HG03378 (cell line): ENCODE results near the gene KRT80.

Source experiments
- ATAC-seq: cut with Tn5 transposase; IDR thresholded peaks from one replicate; pipeline ENCODE4 v1.9.1; 2021; ENCODE audit warnings: mild to moderate bottlenecking, moderate library complexity; ENCODE audit not compliant: unreplicated experiment

KRT80 gene

DNA sequence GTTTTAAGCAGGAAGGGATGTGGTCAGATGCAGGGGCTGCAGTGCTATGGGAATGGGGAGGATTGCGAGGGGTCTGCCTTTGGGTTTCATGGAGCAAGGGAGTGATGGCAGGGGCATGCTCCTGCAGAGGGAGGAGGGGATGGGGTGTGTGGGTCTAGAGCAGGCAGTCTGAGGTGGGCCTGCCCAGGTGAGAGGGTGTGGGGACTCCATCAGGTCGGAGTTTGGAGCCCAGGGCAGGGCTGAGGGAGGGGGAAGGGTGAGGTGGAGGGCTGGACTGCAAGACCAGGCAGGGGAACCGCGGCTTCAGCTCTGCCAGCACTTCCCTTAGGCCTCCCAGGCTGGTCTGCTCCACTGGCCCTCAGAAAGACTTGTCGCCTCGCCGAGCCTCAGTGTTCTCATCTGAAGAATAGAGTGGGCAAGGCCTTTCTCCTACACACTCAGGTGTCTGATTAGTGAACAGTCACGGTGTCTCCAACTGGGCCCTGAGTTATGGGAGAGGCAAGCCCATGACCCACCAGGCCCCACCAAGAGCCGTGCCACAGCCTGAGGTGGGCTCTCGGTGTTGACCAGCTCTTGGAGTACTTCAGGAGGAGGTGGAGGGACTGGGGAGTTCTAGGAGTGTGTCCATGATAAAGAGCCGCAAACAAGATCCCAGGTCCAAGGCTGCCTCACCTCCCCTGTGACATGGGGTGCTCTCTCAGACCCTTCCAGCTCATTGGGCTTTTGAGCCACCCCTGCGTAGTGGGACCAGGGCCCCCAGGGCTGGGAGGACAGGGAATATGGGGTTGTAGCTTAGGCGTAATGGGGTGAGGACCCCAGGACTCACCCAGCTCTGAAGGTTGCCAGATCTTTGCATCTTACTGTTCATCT, 20.1 kb upstream of the KRT80 start:
- ATAC-seq: no peak

DNA sequence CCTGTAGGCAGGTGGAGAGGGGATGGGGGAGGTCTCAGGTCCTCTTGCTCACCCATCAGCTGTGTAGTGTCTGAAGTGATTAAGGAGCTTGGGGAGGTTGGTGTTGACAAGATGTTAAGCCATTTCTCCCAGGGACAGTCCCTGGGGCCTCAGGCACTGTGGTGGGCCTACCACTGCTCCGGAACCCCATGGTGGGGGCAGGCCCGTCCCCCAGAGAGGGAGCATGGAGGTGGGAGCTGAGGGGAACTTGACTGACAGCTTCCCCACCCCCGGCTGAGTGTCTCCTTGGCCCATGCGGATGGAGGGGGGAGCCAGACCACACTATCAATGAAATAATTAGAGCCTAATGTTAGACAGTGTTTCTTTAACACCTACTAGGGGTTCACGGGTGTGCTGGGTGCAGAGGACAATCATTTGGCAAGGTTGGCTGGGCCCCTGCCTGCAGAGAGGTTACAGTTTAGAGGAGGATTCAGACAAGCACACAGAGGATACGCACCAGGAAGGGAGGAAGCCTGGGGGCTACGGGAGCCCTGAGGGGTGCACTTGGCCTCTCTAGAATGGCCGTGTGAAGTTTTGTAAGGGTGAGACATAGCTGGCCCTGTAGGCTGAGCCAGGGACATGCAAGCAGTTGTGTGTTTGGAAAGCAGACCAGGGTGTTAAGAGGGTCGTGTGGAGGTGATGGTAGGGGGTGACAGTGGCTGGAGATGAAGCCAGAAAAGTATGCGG, 19.3 kb upstream of the KRT80 start:
- ATAC-seq: no peak

DNA sequence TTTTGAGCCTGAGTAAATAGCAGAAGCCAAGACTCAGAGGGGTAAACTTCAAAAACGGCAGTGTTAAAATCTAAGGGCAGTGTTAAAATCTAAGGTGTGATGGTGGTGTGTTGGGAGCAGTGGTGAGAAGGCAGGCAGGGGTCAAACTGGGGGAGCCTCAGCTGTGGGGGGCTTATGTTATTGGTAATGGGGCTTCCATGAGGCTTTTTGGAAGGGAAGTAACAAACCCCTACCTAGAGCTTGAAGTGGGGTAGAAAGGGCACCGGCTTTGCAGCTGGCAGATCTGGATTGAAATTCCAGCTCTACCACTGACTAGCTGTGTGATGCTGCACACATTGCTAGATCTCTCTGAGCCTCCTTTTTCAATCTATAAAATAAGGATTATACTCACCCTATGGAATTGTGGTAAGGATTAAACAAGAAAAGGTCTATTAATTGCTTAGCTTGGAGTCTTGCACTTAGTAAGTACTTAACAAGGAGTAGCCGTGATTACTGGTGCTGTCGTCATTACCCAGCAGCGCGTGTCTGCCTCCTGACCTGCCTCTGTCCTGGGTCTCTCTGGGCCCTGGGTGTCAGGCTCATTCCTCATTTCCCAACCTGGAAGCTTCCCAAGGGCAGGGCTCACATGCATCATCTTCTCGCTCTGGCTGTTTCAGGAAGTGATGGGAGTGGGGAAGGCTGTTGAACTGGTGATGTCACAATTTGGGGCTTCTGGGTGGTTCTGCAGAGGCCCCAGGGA, 18.5 kb upstream of the KRT80 start:
- ATAC-seq: no peak

DNA sequence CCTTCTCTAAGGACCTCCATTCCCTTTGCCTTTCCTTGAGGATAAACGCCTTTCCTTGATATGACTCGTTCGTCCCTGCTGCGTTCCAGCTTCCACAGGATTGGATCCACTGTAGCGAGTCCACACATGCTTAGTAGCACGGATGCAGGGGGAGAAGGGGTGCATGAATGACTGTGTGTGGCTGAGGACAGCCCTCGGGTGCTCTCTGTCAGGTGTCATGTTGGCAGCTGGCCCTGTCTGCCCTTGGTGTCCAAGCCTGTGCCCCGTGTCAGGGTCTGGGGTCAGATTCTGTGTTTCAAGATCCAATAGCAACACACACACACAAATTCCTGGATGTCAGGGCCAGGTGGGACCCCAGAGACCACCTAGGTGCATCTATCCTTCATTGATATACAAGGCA, 17.5 kb upstream of the KRT80 start:
- ATAC-seq: no peak

GRCh38 chr12:52208424-52209165, 16.8 kb upstream of the KRT80 start:
- ATAC-seq: no peak

GRCh38 chr12:52207895-52208294, 16.1 kb upstream of the KRT80 start:
- no peak for ATAC-seq

- no peak for ATAC-seq
These were observed 15.3 kb upstream of the KRT80 start for GRCh38 chr12:52207106-52207505.

DNA sequence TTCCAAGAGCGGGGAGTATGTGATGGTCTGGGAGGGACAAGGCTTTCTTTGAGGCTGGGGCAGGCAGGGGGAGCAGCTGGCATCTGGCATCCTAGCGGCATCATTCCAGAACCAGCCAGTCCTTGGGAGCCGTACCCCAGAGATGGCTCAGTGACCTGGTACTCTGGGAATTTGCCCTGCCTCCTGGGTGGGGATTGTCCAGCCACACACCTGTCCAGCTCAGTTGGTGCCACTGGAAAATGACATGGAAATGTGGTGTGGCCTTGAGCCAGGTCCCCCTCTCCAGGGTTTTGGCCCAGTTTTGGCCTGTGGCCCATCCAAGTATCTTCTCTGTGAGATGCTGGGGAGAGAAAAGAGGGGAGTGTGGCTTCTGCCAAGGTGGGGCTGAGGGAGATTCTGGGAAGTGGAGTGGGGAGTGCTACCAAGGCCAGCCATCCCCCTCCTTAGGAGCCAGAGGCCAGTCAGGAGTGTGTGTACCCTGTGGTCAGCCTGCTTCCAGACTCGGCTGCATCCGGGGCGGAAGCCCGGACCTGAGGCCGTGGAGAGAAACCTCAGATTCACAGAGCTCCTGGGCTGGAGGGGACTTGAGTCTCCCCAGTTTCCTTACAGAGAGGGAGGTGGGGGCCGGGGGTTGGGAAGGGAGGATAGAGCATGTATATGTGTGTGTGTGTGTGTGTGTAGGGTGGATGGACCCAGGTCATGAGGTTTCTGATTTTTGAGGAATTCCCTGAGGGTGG, 14.7 kb upstream of the KRT80 start:
- no peak for ATAC-seq

- no peak for ATAC-seq
These were observed 13.9 kb upstream of the KRT80 start for GRCh38 chr12:52205612-52206303.

DNA sequence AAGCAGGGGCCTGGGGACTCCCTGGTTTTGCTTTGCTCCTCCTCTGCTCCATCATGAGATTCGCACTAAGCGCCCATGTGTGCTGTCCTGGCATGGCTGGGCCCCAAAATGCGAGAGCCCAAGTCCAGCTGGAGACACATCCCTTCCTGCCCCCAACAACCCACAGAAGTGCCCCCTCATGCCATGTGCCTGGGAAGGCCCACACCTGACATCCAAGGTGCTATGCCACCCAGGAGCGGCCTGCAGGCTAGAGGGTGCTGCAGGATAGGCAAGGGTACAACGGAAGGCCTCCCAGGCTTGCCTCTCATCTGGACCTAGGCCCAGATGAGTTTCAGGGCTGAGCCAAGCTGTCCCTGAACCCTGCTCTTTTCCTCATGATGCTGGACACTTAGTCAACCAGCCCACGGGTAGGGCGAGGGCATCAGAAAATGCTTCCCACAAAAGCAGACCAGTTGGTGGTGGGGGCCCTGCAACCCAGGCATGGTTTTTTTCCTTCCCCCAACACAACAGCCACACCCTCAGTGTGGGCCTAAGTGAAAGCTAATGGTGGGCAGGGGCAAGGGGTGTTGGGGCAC, 13.2 kb upstream of the KRT80 start:
- ATAC-seq: no peak

DNA sequence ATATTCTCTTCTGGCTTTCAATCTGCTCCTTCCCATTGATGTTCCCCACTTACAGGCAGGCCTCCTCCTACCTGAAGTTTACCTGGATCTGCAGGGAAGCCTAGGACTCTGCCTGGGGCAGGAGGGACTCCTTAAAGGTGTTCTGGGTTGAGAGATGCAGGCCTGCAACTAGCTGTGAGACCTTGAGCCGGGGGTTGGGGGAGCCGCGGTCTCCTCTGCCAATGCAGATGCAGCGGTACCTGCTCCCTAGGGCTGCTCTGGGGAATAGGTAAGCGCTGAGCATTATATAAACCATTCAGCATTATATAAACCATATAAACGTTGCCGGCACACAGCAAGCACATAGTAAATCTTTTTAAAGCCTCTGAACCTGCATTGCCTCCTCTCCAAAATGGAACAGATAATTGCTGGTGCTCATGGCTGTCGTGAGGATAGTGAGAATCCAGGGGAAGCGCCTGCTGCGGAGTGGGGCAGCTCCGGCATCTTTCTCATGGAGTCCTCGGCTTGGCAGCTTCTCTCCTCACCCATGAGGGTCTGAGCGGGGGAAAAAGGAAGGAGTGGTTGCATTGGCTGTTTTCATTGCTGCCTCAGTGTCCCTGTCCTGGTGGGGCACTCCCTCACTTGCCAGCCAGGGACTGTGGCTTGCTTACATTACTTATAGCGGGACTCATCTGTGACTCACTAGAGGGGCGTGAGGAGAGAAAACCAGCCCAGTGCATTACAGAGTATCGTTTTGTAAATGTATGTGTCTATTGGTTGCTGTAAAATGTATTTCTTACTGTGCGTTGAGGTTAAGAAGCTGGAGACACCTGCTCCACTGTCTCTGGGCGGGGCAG, 12.5 kb upstream of the KRT80 start:
- ATAC-seq: no peak

- no peak for ATAC-seq
These were observed 11.5 kb upstream of the KRT80 start for GRCh38 chr12:52203079-52203921.

- no peak for ATAC-seq
These were observed 10.7 kb upstream of the KRT80 start for GRCh38 chr12:52202361-52203078.

DNA sequence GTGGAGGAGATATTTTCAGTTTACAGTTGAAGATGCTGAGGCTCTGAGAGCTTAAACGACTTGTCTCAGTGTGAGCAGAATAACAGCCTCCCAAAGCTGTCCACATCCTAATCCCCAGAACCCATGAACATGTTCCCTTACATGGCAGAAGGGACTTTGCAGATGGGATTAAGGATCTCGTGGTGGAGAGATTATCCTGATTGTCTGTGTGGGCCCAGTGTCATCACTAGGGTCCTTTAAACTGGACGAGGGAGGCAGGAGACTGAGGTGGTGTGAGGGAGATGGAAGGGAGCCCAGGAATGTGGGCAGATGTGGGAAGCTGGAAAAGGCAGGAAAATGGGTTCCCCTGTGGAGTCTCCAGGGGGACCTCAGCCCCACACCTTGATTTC, 9.6 kb upstream of the KRT80 start:
- no peak for ATAC-seq

DNA sequence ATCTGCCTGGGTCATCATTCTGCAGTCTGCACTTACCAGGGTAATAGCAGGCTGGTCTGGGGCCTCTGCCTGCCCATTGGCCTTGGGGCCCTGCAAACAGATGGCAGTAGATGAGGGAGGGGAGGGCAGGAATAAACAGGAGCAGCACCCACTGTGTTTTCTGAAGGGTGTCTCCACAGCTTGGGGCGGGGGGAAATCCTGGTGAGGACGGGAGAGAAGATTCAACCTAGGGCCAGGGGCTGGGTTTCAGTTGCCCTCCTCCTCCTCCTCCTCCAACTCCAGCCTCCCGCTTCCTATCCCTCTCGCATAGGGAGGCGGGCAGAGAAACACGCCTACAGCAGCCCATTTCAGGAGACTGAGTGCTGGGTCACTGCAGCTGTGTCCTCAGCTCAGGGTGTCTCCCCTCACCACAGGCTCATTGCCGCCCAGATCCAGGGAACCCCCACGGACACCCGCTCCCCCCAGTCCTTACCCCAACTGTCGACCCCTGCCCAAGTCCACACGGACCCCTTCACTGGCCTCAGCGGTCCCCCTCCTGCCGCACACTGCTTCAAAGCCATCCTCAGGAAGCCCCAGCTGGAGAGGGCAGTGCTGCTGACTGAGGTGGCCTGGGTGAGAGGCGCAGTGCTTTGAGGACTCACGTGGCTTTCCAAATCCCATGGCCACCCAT, 9.1 kb upstream of the KRT80 start:
- ATAC-seq: no peak

GRCh38 chr12:52200086-52200780, 8.4 kb upstream of the KRT80 start:
- ATAC-seq: no peak
